ENCODE results near the gene CNTNAP2.
A peak's percentile ranks its signal among the peaks of the same experiment; 100 is the strongest.

CNTNAP2 gene

DNA sequence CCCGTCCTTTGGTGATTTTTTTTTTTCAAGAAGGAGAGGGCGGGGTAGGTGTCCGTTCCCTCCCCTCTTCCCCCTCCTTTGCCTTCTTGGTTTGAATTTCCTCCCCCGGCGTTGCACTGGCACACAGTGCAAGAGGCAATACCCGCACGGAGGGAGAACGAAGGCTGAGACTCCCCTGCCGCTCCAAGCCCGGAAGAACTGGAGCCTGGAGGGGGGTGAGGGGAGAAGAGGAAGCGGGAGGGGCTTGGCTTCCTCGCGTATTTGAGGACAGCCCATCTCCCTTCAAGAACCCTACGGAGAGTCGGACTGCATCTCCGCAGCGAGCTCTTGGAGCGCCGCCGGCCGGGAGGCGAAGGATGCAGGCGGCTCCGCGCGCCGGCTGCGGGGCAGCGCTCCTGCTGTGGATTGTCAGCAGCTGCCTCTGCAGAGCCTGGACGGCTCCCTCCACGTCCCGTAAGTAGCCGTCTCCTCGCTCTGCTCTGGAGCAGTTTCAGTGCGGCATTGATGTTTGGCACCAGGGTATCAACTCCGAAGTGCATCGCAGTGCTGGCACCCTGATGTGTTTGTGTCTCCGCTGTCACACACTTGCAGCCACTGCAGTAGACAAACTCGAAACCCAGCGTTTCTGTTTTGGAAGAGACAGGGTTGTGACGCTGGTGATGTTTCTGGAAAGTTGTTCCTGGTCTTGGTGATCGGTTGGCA lies at the start of gene CNTNAP2:
CNTNAP2 (plus strand) TSS at position 281 of the 702 bp plus-strand sequence; CDS start at position 357, 76 bp downstream.
- peak; percentile 76 to 77 for DNase-seq

DNA sequence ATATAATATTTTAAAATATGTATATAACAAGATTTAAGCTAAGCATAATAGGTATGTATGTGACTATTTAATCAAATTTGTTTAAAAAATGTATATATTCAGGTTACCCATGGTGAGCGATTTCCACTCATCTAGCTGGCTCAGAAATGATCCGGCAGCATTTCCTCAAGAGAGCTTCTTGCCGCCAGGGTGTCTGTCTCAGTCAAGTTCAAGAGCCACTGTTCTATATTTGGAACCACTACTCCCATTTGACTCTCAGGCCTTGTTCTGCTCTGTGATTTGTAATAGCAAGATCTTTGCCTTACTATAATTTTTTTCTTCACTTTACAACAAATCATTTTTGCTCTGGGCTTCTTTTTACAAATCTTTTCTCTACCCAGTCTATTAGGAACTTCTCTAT lies 48.7 kb upstream of the CNTNAP2 start:
- no peak for DNase-seq

DNA sequence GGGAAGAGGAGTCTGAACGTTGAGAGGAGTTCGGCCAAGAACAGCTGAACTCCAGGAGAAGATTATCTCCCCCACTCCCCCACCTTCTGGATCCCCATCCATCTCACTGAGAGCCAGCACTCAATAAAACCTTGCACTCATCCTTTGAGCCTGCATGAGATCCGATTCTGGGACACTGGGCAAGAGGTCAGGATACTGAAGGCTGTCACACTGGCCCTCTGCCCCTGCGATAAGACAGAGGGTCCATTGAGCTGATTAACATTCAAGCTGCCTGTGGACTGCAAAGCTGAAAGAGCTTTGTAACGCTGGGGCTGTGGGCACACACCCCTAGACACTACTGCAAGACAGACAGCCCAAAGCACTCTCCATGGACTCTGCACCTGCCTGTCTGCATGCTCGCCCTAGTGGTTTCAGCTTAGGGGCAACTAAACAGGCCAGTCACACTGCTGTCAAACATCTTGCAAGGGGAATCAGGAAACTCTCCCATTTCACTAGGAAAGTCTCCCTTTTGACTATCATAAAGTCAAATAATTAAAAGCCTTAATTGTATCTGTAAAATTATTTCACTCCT lies 42.3 kb upstream of the CNTNAP2 start:
- no peak for DNase-seq

DNA sequence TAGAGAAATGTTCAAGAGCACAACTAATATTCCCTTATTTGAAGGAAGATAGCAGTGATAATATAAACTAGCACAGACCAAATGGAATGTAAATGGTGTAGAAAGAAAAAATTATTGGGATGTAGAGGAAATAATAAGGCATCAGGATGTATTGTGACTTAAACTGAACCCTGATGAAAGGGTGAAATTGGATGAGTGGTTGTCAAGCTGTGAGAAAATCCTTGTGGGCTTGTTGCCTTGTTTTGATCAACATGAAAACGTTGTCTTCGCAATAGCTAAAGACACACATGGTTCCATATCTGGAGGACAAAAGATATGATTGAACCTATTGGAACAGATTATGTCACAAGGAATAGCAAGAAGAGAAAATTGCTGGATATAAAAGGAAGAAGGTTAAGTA lies 40.3 kb upstream of the CNTNAP2 start:
- DNase-seq = no peak

DNA sequence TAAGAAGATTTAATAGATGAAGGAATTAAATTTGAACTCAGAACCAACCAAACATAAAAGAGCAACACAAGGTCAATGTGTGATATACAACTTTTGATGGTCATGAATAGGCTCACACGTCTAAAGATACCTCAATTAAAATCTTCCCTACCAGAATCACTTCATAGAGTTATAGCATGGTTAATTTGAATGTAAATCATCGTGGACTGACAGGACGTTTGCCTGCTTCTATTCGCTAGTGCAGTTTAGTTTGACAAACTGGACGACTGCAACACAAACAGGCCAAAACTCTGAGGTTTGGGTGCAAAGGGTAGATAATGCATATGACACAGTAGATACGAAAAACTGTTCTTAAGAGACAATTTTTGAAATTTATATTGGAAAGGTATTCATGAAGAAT lies 32.5 kb upstream of the CNTNAP2 start:
- DNase-seq = no peak

DNA sequence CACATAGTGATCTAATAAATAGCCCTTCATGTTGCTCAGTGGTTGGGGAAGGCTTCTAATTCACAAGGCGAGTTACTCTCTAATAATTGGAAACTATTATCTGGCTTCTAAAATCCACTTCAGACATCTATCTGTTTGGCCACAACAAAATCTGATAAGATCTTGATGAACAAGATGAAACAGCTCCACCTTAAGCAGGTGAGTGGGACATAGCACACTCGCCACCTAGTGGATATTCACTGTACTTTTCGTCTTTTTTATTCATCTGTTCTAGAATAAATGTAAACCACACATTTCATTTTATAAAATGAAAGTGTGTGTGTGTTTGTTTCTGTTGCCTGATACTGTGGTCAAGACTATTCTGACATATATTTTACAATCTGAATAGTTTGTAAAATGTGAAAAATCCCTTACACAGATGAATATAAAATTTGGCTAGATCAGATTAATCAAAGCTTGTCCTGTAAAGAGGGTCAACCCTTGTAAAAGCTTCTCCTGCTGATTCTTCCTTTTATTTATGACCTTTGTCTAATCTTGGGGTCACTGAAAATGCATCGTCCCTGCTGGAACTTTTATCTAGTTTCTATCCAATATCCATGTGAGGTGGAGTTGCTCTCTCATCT lies 26.5 kb upstream of the CNTNAP2 start:
- DNase-seq = peak; percentile 44 to 48

DNA sequence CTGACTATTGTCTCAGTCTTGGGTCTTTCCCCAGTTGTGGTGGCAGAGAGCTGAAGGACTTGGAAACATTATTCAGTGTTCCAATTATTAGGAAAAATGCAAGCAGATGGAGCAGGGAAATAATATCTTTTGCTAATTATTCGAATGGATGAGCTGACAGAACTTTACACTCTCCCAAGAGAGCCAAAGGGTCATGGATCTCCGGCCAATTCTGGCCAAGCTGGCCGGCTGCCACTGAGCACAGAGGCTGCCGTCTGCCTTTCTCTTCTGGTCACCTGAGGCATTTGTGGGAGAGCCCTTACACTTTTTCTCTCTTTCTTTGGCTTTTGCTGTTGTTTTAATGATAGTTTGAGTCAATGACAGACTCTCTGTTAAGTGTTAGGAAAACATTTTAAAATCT lies 22.2 kb upstream of the CNTNAP2 start:
- no peak for DNase-seq

DNA sequence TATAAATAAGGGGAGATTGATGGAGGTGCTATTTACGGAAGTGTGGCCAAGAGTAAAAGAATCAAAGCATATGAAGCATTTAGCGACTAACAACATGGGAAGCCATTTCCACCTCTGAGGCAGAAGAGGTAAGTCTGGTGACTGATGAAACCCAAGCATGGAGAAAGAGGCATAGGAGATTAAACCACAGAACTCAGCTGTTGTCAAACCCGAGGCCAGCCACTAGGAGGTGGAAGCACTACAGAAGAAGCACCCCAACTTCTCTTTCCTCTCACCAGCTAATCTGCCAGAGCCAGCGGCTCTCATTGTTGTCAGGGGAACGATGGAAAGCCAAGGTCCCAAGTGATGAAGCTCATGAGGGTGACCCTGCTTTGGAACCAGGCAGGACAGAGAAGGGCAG lies 19.6 kb upstream of the CNTNAP2 start:
- peak; percentile 5 to 6 for DNase-seq

DNA sequence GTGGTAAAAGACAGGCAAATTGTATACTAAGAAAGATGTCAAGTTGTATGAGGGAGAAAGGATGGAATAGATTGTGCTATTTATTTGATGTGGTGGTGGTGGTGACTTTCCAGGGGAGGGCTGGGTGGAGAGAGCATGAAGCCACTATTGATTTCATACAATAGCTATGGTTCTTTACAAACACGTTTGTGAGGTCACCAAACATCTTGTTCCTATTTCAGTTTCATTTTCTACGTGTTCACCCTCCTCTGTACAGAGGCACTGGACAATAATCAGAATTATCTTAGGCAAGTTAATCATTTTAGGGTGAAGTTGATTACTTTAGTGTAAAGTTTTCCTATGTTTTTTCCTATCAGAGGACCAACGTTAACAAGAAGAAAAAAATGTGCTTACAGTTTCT lies 10.3 kb upstream of the CNTNAP2 start:
- DNase-seq = no peak

DNA sequence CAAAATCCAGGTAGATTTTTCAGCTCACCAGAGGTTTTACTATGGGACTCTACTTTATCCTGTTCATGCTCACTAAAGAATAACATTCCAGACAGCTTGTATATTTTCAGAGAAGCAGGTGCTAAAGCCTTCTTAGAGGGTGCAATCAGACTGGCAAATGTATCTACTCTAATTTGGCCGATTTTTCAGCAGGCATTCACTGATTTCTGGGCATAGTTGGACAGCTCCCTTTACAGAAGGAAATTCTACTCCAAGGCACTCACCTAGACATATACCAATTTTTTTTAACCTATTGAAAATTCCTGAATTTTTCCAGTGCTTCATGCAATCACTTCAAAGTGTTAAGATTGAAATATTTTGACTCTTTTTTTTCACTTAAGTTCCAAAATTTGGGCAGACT lies 3.8 kb upstream of the CNTNAP2 start:
- DNase-seq = no peak

DNA sequence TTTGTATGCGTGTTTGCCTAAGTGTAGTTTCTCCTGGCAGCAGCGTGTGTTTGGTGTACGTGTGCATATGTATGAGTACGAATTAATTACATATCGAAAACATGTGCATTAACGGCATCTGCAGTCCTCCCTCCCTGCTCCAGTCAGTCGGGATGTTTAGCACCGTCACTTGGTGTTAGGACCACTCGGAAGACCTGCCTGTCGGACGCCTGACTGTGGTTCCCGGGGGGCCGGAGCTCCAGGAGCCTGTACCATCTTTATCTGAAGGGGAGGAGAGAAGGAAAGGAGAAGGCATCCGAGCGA lies 1.1 kb upstream of the CNTNAP2 start:
- no peak for DNase-seq

DNA sequence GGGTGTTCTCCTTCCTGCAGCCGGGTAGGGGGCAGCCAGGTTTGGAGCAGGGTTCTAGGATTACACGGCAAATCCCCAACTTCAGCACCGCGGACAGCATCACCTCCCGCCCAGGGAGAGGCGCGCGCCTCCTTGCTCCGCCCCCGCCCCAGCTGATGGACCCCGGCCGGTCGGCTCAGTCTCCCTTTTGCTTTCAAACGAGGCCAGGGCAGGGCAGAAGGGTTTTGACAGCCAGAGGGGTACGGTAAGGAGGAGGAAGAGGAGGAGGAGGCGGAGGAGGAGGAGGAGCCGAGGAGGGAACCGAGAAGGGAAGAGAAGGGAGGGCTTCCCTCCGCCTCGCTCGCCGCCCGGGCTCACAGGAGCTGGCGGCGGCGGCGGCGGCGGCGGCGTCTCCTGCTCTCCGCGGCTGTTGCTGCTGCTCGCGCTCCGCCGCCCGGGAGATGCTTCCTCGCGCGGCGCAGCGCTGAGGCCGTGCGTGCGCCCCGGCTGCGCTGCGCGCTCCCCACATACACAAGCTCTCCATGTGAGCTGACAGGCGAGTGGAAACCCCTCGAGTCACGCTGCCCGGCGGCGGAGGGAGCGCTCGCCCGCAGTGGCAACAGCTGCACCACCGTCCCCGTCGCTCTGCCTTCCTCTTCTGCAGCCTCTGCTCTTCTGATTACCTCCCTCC lies 615 bp upstream of the CNTNAP2 start:
- DNase-seq = peak; percentile 76 to 78

DNA sequence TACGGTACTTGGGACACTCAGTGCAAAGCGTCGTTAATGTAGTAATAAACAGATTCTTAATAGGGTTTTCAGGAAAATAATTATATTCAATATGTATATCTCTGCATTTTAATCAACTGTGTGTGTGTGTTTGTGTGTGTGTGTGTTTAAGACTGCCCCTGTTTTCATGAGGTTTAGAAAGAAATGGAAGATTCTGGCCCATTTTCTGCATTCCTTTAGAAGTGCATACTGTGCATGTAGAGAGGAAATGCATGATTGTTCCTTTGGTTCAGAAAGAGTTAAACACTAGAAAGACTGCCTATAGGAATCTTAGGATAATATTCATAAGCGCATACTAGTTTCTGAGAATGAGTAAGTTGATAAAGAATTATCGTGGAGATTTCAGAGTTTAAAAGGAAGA lies 975 bp downstream of the CNTNAP2 start:
- no peak for DNase-seq

DNA sequence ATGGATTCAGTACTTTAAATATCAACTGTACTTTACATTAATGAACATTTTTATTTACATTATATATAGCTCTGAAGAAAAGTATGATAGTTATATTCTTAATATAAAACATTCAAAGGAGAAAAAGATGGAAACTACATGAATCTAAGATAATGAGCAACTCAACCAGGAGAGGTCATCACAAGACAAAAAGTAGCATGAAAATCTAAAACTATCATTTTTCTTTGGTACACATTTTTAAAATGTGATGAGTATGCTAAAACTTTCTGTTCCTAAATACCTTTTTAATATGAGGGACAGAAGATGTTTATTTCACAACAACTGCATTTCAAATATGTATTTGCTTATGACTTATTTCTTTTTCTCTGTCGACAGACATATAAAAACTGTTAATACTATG lies 2.4 kb downstream of the CNTNAP2 start:
- DNase-seq = peak; percentile 1 to 2

DNA sequence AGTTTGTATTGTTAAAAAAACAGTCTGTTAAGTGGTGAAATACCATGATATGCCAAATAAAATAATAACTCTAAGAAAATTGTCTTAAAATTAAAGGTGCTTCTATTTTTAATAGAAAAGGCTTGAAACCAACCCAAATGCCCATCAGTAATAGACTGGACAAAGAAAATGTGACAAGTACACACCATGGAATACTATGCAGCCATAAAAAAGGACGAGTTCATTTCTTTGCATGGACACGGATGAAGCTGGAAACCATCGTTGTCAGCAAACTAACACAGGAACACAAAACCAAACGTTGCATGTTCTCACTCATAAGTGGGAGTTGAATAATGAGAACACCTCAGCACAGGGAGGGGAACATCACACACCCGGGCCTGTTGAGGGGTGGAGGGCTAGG lies 7.1 kb downstream of the CNTNAP2 start:
- DNase-seq = no peak

DNA sequence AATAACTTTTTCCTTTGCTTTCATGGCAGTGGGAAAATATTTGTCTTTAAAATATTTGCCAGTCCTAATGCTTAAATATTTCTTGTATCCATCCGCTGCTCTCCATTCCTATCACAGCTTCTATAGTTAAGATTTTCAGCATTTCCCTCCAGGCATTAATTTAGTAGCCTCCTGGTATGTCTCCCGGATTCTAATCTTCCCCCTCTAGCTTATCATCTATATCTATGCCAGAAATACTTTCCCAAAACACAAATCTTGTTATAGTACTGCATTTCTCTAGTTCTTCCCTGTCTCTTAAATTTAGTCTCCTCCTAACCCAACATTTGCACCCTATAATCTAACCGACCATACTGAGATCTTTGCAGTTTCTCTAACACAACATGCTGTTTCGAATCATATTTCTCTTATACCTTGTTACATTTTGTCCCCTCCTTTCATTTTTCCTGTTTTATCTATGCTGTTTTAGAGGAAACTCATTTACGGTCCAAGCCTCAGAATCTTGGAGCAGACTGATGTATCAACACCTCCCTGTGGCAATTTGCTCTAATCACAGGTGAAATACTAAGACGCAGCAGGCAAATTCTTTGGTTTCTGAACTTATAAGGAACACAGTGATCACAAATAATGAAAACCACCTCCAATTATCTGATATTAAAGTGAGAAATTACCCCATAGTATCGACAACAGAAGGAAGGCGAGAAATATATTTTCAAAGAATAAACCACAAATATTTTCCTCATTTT lies 10.3 kb downstream of the CNTNAP2 start:
- DNase-seq = no peak

DNA sequence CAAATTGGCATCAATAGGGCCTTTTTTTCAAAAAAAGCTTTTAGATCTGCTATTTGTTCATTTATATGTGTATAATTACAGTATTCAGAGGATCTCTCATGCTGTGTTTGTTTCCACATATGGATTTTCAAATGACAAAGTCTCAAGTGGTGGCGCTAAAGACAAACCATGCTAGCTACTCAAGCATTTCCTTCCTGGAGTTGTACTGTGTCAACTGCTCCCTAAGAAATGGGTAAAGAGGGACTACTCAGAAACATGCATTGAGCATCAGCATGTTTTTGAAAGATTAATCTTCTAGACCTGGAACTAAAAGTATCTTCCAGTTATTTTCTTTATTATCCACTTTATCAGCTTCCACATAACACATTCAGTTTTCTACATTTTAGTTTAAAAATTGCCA lies 12.7 kb downstream of the CNTNAP2 start:
- DNase-seq = peak in 1 of 2 experiments; percentile 12

DNA sequence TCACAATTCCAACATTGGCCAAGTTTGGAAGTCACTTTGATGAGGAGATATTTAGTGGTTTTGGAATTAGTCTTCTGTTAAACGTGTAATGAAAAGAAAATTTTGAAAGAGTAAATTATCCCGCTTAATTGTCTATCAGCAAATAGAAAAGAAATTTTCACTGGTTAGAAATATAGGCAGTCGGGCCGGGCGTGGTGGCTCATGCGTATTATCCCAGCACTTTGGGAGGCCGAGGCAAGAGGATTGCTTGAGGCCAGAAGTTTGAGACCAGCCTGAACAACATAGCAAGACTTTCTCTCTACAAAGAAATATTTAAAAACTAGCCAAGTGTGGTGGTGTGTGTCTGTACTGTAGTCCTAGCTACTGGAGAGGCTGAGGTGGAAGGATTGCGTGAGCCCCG lies 13.4 kb downstream of the CNTNAP2 start:
- no peak for DNase-seq

DNA sequence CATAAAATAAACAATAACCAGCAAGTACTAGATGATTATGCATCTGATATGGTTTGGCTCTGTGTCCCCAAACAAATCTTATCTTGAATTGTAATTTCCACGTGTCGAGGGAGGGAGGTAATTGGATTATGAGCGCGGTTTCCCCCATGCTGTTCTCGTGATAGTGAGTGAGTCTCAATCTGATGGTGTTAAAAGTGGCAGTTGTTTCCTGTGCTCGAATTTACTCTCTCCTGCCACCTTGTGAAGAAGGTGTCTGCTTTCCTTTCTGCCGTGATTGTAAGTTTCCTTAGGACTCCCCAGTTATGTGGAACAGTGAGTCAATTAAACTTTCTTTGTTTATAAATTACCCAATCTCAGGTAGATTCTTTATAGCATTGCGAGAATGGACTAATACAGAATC lies 15.1 kb downstream of the CNTNAP2 start:
- DNase-seq = no peak

DNA sequence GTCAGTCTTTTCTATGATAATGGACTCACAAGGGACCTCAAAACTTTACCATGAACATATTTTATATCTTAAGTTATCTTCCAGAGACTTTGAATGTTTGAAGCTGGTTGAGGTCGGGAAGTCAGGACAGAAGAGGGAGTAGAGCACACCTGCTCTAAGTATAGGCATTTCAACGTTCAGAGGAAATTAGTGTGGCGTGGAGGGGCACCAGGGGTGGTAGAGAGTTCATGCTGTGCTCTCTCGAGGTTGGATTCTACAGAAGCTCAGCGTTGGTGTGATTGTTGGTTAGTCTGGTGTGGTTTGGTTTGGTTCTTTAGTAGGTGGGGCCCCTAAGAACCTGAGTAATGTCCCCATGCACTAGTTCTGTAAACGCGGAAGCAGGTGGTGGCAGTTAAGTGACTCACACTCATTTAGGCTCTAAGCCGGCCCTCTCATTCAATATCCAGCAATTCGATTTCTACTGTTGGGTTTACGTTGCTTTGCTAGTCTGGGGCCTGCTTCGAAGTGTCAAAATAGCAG lies 19.8 kb downstream of the CNTNAP2 start:
- DNase-seq = no peak

DNA sequence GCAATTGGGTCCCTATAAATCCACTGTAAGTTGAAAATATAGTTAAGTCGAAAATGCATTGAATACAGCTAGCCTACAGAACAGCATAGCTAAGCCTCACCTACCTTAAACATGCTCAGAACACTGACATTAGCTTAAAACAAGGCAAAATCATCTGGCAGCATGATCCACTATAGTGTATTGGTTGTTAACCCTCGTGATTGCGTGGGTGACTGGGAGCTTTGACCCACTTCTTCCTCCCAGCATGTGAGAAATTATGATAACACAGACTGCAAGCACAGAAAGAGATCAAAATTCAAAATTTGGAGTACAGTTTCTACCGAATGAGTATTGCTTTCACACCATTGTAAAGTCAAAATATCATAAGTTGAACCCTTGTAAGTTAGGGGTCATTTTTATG lies 22.3 kb downstream of the CNTNAP2 start:
- DNase-seq = no peak

DNA sequence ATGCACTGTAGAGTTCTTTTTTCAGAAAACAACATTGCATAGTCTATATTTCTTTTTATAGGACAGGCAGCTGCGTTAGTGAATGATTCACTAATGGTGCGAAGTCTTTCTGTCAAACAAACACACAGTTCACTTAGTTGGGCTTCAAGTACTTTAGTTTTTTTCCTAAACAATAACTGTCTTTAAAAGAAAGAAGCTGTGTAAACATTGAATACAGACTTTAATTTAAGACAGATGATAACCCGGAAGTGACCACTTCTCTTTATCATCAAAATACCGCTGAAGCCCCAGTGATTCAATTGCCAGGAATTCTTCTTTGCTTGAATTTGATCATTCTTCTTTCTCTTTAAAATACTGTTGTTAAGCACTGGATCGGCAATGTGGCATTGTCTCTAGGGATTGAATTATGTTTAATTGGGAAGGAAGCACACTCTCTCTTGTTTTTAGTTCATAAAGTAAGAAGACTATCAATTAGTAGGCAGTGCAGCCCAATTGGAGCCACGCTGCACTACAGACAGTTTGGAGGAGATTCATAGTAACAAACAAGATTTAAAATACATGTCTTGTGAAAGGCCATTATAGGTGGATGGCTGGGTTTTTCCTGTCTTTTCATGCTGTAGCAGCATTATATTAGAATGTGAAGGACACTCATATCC lies 30.4 kb downstream of the CNTNAP2 start:
- DNase-seq = no peak

DNA sequence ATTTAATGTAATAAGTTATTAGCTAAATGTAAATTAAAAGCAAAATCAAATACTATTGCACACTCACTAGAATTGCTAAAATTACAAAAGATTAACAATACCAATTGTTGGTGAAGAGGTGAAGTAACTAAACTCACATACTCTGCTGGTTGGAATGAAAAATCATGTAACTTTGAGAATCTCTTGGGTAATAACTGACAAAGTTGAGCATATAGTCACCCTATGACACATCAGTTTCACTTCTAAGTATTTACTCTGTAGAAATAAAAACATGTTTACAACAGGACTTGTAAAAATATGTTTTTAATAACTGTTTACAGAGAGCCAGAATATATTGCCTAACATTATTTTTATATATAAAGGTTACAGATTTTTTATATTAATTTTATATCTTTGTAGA lies 33.6 kb downstream of the CNTNAP2 start:
- no peak for DNase-seq

Measured in Kasumi-1 (cell line).